ENCODE results near the gene SUN3.

- TF ChIP-seq CTCF (CRISPR knock-in tag; IDR thresholded peaks at IDR 0.05), result no peak
- TF ChIP-seq ZFYVE20 (CRISPR knock-in tag; IDR thresholded peaks at IDR 0.05; ENCODE audit: borderline replicate concordance, low read depth), result no peak
- no peak for TF ChIP-seq ZBTB38 (CRISPR knock-in tag; IDR thresholded peaks at IDR 0.05)
- no peak for TF ChIP-seq RFX5 (IDR thresholded peaks at IDR 0.05; ENCODE audit: low read depth, low read length)
These were observed at the start of gene SUN3 for GRCh38 chr7:48028938-48029337.

Data from HepG2 (cell line).